Activated naive CD4-positive, alpha-beta T cell treated with anti-CD3 and anti-CD28 coated beads, Interleukin-2, amount 50 U/mL, for 24 hours (primary cell): Measurements from ENCODE around the gene ABCC12.

ENCODE experiments used
- H3K27ac Mint-ChIP-seq: one replicate; pipeline ENCODE4 v1.8.0; 2021; ENCODE audit warnings: mild to moderate bottlenecking, mixed read lengths
- H3K27me3 Mint-ChIP-seq: one replicate; pipeline ENCODE4 v1.8.0; 2021; ENCODE audit warnings: mixed read lengths
- H3K36me3 Mint-ChIP-seq: one replicate; pipeline ENCODE4 v1.8.0; 2021; ENCODE audit warnings: mixed read lengths
- H3K4me1 Mint-ChIP-seq: one replicate; pipeline ENCODE4 v1.8.0; 2021; ENCODE audit warnings: mixed read lengths
- H3K4me3 Mint-ChIP-seq: one replicate; pipeline ENCODE4 v1.8.0; 2021; ENCODE audit warnings: mild to moderate bottlenecking, mixed read lengths
- H3K9me3 Mint-ChIP-seq: one replicate; pipeline ENCODE4 v1.8.0; 2021; ENCODE audit warnings: mixed read lengths

ABCC12 gene

DNA sequence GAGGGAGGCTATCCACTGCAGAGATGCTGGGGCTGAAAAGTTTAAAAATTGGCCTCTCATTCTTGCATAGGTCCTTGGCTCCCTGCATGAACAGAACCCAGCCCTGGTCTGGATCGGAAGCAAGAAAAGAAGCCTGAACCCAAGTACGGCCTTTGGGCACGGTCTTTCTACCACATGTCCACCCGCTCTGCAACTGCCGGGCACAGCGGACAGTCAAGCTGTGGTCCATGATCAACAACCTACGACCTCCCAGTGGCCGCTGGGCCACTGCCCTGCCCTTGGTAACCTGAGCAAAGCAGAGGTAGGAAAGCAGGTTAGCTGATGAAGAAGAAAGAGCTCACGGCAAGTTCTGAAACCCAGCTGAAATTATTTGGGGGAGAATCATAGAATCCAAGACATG lies 3.6 kb downstream of the ABCC12 start:
- H3K4me3 Mint-ChIP-seq = no peak overlapping the region
- peaks cover 6% of the 10 kb centered on the region for H3K27me3 Mint-ChIP-seq
- peaks cover 7% of the 10 kb centered on the region for H3K9me3 Mint-ChIP-seq
- H3K36me3 Mint-ChIP-seq = peaks cover 1% of the 10 kb centered on the region
- H3K27ac Mint-ChIP-seq = no peak overlapping the region
- peaks cover 6% of the 10 kb centered on the region for H3K4me1 Mint-ChIP-seq

DNA sequence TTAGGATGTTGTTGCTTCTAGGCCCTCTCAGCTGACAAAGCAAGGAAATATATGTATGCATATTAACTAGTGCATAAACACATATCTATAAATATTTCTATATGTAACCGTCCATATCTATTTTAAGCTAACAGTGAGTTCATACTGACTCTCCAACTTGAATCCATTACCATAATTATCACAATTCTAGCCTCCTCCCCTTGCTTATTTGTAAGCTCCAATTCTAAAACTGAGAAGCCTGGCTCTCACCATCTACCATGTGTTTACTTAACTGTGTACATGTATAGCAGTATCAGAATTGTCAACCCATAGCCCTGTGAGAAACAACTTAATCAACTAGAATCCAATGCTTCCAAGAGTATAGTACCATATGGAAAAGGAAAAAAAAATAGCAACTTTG lies 5.1 kb downstream of the ABCC12 start:
- H3K27ac Mint-ChIP-seq = no peak overlapping the region
- H3K27me3 Mint-ChIP-seq = peaks cover 8% of the 10 kb centered on the region
- no peaks in the 10 kb centered on the region for H3K4me1 Mint-ChIP-seq
- H3K4me3 Mint-ChIP-seq = no peak overlapping the region
- H3K36me3 Mint-ChIP-seq = peaks cover 1% of the 10 kb centered on the region
- H3K9me3 Mint-ChIP-seq = peaks cover 7% of the 10 kb centered on the region

DNA sequence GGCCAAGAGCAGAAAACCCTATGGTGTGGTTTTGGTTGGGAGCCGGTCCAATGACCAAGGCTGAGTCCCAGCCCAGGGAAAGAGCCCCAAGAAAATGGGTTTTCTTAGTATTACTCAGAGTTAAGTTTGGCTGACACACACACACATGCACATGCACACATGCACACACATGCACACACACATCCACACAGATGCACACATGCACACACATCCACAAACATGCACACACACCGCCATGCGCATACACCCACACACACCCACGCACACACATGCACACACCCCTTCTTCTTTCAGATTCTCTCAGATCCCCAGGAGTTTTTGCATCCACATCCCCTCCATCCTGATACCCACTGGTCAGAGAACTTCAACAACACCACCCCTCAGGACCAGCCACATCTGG lies 9.1 kb downstream of the ABCC12 start:
- Mint-ChIP-seq H3K4me1 (no peaks in the 10 kb centered on the region), H3K9me3 (peaks cover 7% of the 10 kb centered on the region), H3K27ac (no peak overlapping the region), H3K36me3 (peaks cover 1% of the 10 kb centered on the region), H3K27me3 (peaks cover 10% of the 10 kb centered on the region), H3K4me3 (no peak overlapping the region)

DNA sequence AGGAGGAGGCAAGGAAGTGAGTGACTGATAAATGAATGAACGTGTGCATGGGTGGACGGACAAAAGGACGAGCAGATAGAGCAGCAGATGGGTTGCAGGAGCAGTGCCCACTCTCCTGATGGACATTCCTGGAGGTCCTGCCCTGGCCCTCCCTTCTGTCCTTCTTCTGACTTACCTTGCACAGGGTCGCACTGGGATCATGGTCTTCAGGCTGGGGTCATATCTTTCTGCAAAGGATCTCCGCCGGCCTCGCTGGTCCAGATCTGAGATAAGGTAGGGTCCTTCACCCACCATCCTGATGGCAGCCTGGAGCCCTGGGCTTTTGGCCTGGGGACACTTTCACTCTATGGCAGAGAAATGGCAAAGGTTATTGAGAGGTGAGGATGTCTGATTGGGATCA lies 9.7 kb downstream of the ABCC12 start:
- Mint-ChIP-seq H3K4me3 (no peak overlapping the region), H3K27ac (no peak overlapping the region), H3K4me1 (no peaks in the 10 kb centered on the region), H3K36me3 (peaks cover 1% of the 10 kb centered on the region), H3K27me3 (peaks cover 10% of the 10 kb centered on the region), H3K9me3 (peaks cover 7% of the 10 kb centered on the region)

- Mint-ChIP-seq H3K36me3 (no peaks in the 10 kb centered on the region), H3K27ac (no peak overlapping the region), H3K4me1 (no peaks in the 10 kb centered on the region), H3K9me3 (peaks cover 5% of the 10 kb centered on the region), H3K27me3 (peaks cover 10% of the 10 kb centered on the region), H3K4me3 (no peak overlapping the region)
These were observed 11.9 kb downstream of the ABCC12 start for GRCh38 chr16:48143812-48144368.

- H3K36me3 Mint-ChIP-seq = no peaks in the 10 kb centered on the region
- no peaks in the 10 kb centered on the region for H3K9me3 Mint-ChIP-seq
- no peaks in the 10 kb centered on the region for H3K4me1 Mint-ChIP-seq
- H3K27me3 Mint-ChIP-seq = peaks cover 4% of the 10 kb centered on the region
- H3K4me3 Mint-ChIP-seq = no peak overlapping the region
- H3K27ac Mint-ChIP-seq = no peak overlapping the region
These were observed 15.0 kb downstream of the ABCC12 start for GRCh38 chr16:48140821-48141220.

DNA sequence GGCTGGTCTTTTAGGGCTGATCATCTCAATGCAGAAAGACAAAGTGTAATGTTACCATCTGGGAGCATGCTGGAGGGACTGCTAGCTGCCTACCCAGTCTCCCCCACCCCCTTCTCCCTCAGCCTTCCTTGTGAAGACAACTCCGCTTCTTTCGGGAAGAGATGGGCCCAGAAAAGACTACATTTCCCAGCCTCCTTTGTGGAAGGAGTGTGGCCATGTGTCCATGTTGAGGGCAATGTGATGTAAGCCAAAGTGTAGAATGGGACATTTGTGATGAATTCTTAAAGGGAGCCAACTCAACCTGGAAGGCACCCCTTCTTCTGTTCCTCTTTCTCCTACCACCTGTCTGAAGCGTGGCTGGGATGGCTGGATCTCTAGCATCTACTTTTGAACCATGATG lies 16.3 kb downstream of the ABCC12 start:
- Mint-ChIP-seq H3K4me1 (no peaks in the 10 kb centered on the region), H3K36me3 (no peaks in the 10 kb centered on the region), H3K27ac (no peak overlapping the region), H3K27me3 (peaks cover 2% of the 10 kb centered on the region), H3K9me3 (no peaks in the 10 kb centered on the region), H3K4me3 (no peak overlapping the region)

DNA sequence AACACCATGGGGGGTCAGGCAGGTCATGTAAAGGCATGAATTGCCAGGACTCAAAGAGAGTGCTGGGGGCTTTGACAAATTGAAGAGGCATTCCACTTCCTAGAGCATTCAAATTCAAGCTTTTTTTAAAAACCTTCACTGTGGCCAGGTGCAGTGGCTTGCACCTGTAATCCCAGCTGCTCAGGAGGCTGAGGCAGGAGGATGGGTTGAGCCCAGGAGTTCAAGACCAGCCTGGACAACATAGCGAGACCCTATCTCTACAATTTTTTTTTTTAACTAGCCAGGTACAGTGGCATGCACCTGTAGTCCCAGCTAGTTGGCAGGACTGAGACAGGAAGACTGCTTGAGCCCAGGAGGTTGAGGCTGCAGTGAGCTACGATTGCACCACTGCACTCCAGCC lies 17.2 kb downstream of the ABCC12 start:
- H3K4me3 Mint-ChIP-seq = no peak overlapping the region
- H3K4me1 Mint-ChIP-seq = no peaks in the 10 kb centered on the region
- no peaks in the 10 kb centered on the region for H3K9me3 Mint-ChIP-seq
- no peak overlapping the region for H3K27ac Mint-ChIP-seq
- H3K27me3 Mint-ChIP-seq = peaks cover 2% of the 10 kb centered on the region
- H3K36me3 Mint-ChIP-seq = no peaks in the 10 kb centered on the region

DNA sequence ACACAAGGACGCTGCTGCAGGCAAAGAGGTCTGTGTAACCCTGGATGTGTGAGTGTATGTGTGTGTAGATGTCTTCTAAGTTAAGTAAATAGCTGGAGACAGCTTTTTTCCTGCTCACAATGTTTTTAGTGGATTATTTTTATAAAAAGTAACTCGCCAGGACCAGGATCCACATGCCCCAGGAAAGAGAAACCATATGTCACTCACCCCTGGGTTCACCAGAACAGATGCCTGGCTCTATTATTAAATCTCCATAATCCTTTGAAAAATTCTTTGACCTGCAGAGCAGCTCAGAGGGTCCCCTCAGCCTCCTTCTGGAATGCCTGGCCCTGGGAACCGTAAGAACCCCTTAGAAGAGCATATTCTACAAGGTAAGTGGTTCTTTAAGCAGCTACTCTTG lies 18.0 kb downstream of the ABCC12 start:
- Mint-ChIP-seq H3K36me3 (no peaks in the 10 kb centered on the region), H3K27me3 (peaks cover 2% of the 10 kb centered on the region), H3K27ac (no peak overlapping the region), H3K4me3 (no peak overlapping the region), H3K9me3 (no peaks in the 10 kb centered on the region), H3K4me1 (no peaks in the 10 kb centered on the region)

- Mint-ChIP-seq H3K36me3 (no peaks in the 10 kb centered on the region), H3K27me3 (peaks cover under 1% of the 10 kb centered on the region), H3K4me3 (no peak overlapping the region), H3K4me1 (no peaks in the 10 kb centered on the region), H3K27ac (no peak overlapping the region), H3K9me3 (no peaks in the 10 kb centered on the region)
These were observed 19.0 kb downstream of the ABCC12 start for GRCh38 chr16:48136547-48137360.

DNA sequence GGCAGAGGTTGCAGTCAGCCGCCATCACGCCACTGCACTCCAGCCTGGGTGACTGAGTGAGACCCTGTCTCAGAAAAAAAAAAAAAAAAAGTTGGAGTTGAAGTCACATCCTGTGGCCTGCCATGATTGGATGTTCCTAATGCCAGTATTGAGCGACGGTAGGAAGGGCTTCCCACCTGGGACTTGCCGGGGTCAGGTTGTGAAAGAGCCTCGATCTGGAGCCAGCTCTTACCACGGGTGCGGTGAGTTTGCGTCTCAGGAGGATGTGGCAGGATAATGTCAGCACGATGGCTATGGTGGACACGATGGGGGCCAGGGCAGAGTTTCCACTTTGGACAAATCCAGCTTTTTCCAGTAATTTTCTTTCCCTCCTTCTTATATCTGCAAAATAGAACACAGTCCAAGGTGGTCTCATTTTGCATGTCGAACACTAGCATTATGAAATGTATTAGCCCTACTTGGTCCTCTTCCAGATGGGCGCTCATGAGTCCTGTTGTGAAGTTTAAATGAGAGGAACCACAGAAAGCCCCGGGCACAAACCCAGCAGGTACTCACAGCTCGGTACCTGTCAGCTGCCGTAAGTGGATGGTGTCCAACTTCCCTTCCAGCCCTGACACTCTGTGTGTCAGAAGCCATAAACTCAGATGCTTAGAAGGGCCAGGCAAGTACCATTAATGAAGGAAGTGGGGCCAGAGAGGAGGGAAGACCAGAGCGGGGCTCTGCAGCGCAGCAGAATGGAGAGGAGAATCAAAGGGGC lies 22.2 kb downstream of the ABCC12 start:
- no peaks in the 10 kb centered on the region for H3K27me3 Mint-ChIP-seq
- no peaks in the 10 kb centered on the region for H3K9me3 Mint-ChIP-seq
- H3K4me3 Mint-ChIP-seq = no peak overlapping the region
- no peaks in the 10 kb centered on the region for H3K4me1 Mint-ChIP-seq
- no peaks in the 10 kb centered on the region for H3K36me3 Mint-ChIP-seq
- H3K27ac Mint-ChIP-seq = no peak overlapping the region

DNA sequence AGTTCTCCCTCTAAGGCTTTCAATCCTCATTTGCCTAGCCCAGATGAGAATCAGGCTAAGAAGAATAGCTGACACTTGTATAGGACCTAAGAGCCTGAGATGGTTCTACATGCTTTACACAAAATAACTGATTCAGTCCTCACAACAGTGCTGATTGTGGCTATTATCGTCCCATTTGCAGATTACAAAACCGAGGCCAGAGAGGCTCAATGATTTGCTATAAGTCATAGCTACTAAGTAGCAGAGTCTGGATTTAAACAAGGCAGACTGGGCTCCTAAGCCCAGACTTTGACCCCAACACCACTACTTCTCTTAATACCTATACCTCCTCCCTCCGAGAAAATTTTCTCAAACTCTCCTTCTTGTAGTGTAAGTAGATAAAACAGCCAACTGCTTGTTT lies 23.1 kb downstream of the ABCC12 start:
- H3K4me3 Mint-ChIP-seq = no peak overlapping the region

GRCh38 chr16:48131201-48131935 lies 24.4 kb downstream of the ABCC12 start:
- Mint-ChIP-seq H3K4me3 (no peak overlapping the region), H3K9me3 (no peaks in the 10 kb centered on the region), H3K27ac (no peak overlapping the region), H3K36me3 (no peaks in the 10 kb centered on the region), H3K4me1 (no peaks in the 10 kb centered on the region), H3K27me3 (no peaks in the 10 kb centered on the region)

More for the DNA sequence above, 23.1 kb downstream of the ABCC12 start:
- H3K27ac Mint-ChIP-seq = no peak overlapping the region
- H3K27me3 Mint-ChIP-seq = no peaks in the 10 kb centered on the region
- H3K4me1 Mint-ChIP-seq = no peaks in the 10 kb centered on the region
- H3K36me3 Mint-ChIP-seq = no peaks in the 10 kb centered on the region
- H3K9me3 Mint-ChIP-seq = no peaks in the 10 kb centered on the region

DNA sequence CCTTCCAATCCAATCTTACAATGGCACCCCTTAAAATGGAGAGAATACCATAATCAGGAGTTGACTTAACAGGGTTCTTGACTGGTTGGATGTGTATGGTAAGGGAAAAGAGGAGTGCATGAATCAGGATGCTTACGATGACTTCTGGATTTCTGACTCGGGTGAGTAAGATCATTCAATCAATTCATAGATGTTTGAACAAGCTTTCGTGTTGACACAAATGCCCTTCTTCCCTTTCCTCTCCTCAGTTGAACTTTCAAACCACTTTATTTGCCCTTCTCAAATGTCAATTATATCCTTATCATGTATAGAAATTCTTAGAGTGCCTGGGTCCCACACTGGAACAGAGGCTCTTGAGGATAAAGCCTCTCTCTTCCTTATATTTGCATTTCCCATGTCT lies 25.9 kb downstream of the ABCC12 start:
- Mint-ChIP-seq H3K27me3 (no peaks in the 10 kb centered on the region), H3K36me3 (no peaks in the 10 kb centered on the region), H3K9me3 (no peaks in the 10 kb centered on the region), H3K27ac (no peak overlapping the region), H3K4me3 (no peak overlapping the region), H3K4me1 (no peaks in the 10 kb centered on the region)

DNA sequence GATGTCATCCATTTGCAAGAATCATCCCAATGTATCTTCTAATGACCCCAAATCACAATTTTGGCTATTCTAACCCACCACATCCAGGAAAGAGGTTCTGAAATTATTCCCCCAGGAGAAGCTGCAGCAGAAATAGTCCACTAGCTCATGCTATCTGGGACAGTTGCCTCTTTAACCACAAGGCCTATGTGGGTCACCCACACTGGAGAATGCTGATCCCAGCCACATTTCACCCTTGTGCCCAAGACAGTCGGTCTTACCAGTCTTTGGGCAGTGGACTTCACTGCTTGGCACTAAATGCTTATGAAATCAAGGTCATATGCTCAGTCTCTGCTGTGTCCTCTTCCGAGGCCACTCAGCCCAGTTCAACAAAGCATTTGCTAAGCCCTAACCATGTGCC lies 27.0 kb downstream of the ABCC12 start:
- no peaks in the 10 kb centered on the region for H3K9me3 Mint-ChIP-seq
- H3K27ac Mint-ChIP-seq = no peak overlapping the region
- H3K36me3 Mint-ChIP-seq = no peaks in the 10 kb centered on the region
- H3K27me3 Mint-ChIP-seq = no peaks in the 10 kb centered on the region
- H3K4me3 Mint-ChIP-seq = no peak overlapping the region
- no peaks in the 10 kb centered on the region for H3K4me1 Mint-ChIP-seq
